ENCODE data around the gene GPR142.
A peak's percentile ranks its signal among the peaks of the same experiment; 100 is the strongest.

The GPR142 gene

DNA sequence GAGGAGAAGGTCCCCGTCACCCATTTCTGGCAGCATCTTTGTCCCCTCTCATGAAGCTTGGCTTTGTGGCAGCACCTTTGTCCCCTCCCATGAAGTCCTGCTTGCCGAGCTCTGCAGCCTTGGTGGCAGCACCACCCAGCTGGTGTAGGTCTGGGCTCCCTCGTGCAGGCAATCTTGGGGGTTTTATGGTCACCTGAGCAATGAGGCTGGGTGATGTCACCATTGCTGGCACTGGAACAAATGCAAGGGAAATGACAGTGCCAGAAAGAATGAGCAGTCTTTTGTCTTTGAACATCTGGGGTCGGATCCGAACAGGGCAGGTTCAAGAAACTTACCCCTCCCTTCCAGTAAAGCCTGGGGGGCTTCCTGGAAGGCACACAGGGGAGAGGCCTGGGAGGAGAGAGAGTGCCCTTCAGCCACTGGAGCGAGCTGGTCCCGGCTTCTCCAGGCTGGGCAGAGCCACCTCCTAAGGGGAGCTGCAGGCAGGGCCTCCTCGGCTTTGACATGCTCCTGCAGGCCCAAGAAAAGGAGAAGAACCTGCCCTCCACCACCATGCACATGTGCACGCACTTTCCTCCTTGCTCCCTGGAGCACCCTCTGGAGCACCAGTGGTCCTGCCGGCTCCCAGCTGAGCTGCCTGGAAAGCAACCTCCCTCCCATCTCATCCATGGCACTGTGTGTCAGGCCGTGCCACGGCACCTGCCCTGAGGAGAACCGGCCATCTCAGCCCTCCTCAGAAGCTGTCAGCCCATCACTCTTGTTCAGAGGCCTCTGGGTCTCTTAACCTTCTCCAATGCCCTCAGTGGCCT is 21.7 kb upstream of the GPR142 start:
- DNase-seq = no peak

GRCh38 chr17:74347646-74348045 is 19.7 kb upstream of the GPR142 start:
- DNase-seq = no peak

DNA sequence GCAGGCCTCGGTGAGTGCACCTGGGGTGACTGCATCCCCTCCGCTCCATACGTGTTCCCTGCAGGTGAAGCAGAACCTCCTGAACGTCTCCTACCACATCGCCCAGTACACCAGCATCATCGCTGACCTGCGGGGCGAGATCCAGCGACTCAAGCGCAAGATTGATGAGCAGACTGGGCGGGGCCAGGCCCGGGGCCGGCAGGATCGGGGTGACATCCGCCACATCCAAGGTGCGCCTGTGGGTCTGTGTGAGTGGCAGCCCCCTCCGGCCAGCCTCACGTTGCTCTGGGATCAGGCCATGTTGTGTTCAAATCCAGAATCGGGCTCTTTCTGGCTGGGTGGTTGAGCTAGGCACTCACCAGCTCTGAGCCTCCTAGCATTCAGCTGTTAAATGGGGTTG is 18.2 kb upstream of the GPR142 start:
- no peak for DNase-seq

GRCh38 chr17:74350486-74350885 is 16.8 kb upstream of the GPR142 start:
- no peak for DNase-seq

DNA sequence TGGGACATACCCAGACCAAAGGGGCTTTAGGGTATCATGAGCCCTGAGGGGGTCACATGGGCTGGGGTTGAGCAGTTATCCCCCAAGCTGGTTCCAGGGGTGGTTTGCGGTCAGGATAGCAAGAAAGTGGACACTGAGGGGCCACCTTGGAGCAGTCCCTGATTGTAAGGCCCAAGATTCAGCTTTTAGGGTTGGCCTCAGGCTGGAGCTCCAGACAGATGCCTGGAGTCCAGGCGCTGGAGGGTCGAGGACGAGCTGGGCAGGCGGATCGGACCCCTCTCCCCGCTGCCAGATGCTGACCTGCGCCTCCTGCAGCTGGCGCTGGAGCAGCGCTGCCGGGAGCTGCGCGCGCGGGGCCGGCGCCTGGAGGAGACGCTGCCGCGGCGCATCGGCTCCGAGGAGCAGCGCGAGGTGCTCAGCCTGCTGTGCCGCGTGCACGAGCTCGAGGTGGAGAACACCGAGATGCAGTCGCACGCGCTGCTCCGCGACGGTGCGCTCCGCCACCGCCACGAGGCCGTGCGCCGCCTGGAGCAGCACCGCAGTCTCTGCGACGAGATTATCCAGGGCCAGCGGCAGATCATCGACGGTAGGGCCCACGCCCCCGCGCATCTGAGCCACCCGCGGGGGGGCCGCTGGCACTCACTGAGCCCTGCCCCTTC is 15.6 kb upstream of the GPR142 start:
- DNase-seq = no peak

- DNase-seq = no peak
Measured at GRCh38 chr17:74353446-74354060, 13.8 kb upstream of the GPR142 start.

DNA sequence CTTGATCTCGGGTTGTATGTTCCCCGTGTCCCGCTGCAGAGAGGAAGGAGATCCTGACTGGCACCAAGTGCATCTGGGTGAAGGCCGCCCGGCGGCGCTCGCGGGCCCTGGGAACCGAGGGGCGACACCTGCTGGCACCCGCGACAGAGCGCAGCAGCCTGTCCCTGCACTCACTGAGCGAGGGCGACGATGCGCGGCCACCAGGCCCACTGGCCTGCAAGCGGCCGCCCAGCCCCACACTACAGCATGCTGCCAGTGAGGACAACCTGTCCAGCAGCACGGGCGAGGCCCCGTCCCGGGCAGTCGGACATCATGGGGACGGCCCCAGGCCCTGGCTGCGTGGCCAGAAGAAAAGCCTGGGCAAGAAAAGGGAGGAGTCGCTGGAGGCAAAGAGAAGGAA is 13.2 kb upstream of the GPR142 start:
- DNase-seq = no peak

DNA sequence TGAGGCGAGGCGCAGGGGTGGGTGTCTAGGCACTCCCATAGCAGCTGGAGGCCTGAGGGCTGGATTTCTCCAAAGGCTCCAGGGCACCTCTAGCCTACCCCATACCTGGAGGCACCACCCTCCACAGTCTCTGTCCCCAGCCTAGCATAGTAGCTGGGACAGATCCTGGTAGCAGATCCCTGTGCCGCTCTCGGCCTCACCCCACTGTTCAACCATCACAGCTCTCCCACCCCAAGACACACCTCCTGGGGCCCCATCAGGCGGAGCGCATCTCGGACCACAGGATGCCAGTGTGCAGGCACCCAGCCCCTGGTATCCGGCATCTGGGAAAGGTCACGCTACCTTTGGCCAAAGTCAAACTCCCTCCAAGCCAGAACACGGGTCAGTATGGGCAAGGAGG is 12.7 kb upstream of the GPR142 start:
- DNase-seq = no peak

- no peak for DNase-seq
Measured at GRCh38 chr17:74355065-74355464, 12.2 kb upstream of the GPR142 start.

- no peak for DNase-seq
Measured at GRCh38 chr17:74356646-74357465, 10.4 kb upstream of the GPR142 start.

DNA sequence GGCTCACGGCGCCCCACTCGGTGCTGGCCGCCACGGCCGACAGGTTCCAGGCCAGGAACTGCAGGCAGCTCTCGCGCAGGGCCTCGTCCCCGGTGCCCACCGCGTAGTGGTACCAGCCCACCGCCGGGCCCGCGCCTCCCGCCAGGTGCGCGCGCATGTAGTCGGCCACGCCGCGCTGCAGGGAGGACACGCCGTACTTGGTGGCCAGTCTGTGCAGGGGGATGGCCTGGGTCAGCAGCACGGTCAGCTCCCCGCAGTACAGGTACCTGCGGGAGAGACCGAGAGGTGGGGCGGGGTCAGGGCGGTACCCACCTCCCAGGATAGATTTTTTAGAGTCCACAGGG is 9.9 kb upstream of the GPR142 start:
- no peak for DNase-seq

GRCh38 chr17:74358697-74359096 is 8.6 kb upstream of the GPR142 start:
- DNase-seq = no peak

- no peak for DNase-seq
Measured at GRCh38 chr17:74359916-74360315, 7.4 kb upstream of the GPR142 start.

GRCh38 chr17:74360899-74361229 is 6.4 kb upstream of the GPR142 start:
- no peak for DNase-seq

DNA sequence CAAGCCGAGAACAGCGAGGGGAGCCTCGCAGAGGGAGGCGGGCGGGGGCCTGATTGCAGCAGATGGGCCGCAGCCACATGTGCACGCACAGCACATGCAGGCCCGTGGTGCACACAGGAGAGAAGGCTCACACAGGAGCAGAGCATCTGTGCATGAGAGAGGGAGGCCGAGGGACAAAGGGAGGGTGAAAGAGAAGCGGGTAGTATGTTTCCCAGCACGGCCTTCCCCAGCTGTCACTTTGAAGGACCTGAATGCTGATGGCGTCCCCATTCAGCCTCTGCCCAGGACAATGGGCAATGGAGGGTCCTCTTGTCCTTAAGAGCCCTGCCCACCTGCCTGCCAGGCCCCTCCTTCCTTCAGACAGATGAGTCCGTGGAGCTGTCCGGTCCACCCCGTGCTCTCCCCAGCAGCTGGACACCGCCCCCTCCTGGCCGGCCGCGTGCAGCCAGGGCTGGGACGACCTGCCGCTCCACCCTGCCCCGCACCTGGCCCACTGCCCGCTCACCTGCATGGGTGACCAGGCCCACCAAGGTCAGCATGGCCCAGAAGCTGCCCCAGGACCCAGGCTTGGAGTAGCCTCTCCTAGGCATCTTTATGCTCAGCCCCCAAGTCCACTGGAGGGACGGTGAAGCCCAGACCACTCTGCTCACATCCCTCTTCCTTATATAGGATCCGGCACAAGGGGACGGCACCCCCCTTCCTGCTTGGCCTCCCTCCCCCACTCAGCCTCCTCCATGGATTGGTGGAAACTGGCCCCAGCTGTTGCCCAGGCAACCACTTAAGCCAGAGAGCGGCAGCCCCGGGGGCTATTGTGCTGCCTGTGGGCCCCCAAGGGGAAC is 5.9 kb upstream of the GPR142 start, which contains the start of gene BTBD17:
TSS of gene BTBD17 (minus strand) at position 639 of the 839 bp plus-strand sequence. CDS start at position 590, 49 bp downstream.
- DNase-seq = peak; percentile 80

GRCh38 chr17:74362069-74362405 is 5.3 kb upstream of the GPR142 start:
- no peak for DNase-seq

- no peak for DNase-seq
Measured at GRCh38 chr17:74362810-74363498, 4.4 kb upstream of the GPR142 start.

- peak; percentile 72 for DNase-seq
Measured at GRCh38 chr17:74368341-74369081, 1.2 kb downstream of the GPR142 start.

DNA sequence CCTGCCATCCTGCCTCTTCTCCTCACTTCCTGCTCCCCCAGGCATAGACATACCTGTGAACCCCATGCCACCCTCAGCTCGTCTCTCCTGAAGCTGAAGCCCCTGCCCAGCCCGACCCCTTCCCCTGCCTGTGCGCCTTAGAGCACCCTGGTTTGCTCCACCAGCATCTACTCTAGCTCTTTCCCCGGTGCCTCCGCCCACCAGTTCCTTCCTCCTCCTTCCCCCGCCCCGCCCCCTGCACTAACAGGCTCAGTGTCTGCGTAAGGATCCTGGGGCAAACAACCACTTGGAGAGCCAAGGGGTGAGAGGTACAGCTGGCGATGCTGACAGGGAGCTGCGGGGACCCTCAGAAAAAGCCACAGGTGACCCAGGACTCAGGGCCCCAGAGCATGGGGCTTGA is 1.9 kb downstream of the GPR142 start:
- no peak for DNase-seq

- no peak for DNase-seq
Measured at GRCh38 chr17:74369665-74370490, 2.6 kb downstream of the GPR142 start.

Data from NCI-H774 (cell line).